Liver (tissue), 9 donors: ENCODE results near the gene RASSF1. TPM values are rescaled to one million over a fixed set of nuclear protein-coding genes. Genes with fewer than 3 reads are reported as not detected.

ENCODE experiments used
- DNase-seq: peaks from one replicate; pipeline ENCODE4 v3.0.0-alpha.2; 2017; ENCODE audit warnings: low spot score
- H3K27ac ChIP-seq, 2 donors: one replicate each; pipeline ENCODE4 v1.7.0; 2013; ENCODE audit warnings: inconsistent platforms in 2 of 2, low read length in 2 of 2, control low read depth in 1 of 2, low read depth in 1 of 2, mild to moderate bottlenecking in 1 of 2
- H3K27me3 ChIP-seq, 4 donors: one replicate each; pipeline versions ENCODE4 v1.6.1 to v1.7.0; 2013; ENCODE audit warnings: low read length in 3 of 4, inconsistent platforms in 1 of 4, mild to moderate bottlenecking in 1 of 4, moderate library complexity in 1 of 4; ENCODE audit not compliant: control insufficient read depth in 4 of 4, insufficient read depth in 4 of 4
- H3K36me3 ChIP-seq, 4 donors: one replicate each; pipeline versions ENCODE4 v1.6.1 to v1.7.0; 2013; ENCODE audit warnings: low read length in 3 of 4, mild to moderate bottlenecking in 3 of 4, low read depth in 1 of 4, moderate library complexity in 1 of 4; ENCODE audit not compliant: control insufficient read depth in 4 of 4, insufficient read depth in 3 of 4
- H3K4me1 ChIP-seq, 4 donors: one replicate each; pipeline versions ENCODE4 v1.6.1 to v1.7.0; 2013; ENCODE audit warnings: low read length in 3 of 4, mild to moderate bottlenecking in 3 of 4, moderate library complexity in 1 of 4; ENCODE audit not compliant: control insufficient read depth in 4 of 4, insufficient read depth in 4 of 4
- H3K4me3 ChIP-seq, 3 donors: one replicate each; pipeline versions ENCODE4 v1.6.1 to v1.7.0; 2013; ENCODE audit warnings: low read length in 3 of 3, control low read depth in 1 of 3, low read depth in 1 of 3, mild to moderate bottlenecking in 1 of 3
- H3K9ac ChIP-seq, 2 donors: one replicate each; pipeline ENCODE4 v1.7.0; 2013; ENCODE audit warnings: low read length in 2 of 2, mild to moderate bottlenecking in 2 of 2, moderate library complexity in 2 of 2, control low read depth in 1 of 2, low read depth in 1 of 2
- H3K9me3 ChIP-seq, 4 donors: one replicate each; pipeline versions ENCODE4 v1.6.1 to v1.7.0; 2013; ENCODE audit warnings: low read length in 3 of 4; ENCODE audit not compliant: control insufficient read depth in 4 of 4
- EGR1 ChIP-seq, 2 donors: IDR thresholded peaks; 2 replicates each; pipeline ENCODE4 v1.6.1; 2016 to 2018; ENCODE audit warnings: antibody characterized with exemption in 2 of 2, low read depth in 2 of 2
- FOXA1 ChIP-seq: IDR thresholded peaks from 2 replicates; pipeline ENCODE4 v1.6.1; 2016; ENCODE audit warnings: antibody characterized with exemption
- FOXA2 ChIP-seq: IDR thresholded peaks from 2 replicates; pipeline ENCODE4 v1.6.1; 2016; ENCODE audit warnings: antibody characterized with exemption
- GABPA ChIP-seq, 2 donors: IDR thresholded peaks in 1 of 2; conservative IDR thresholded peaks in 1 of 2; 2 replicates each; pipeline ENCODE4 v1.6.1; 2016; ENCODE audit warnings: antibody characterized with exemption in 2 of 2, mild to moderate bottlenecking in 1 of 2, moderate library complexity in 1 of 2
- HNF4A ChIP-seq, 2 donors: conservative IDR thresholded peaks; 2 replicates each; pipeline ENCODE4 v1.6.1; 2016; ENCODE audit warnings: antibody characterized with exemption in 2 of 2, mild to moderate bottlenecking in 2 of 2
- HNF4G ChIP-seq: IDR thresholded peaks from 2 replicates; pipeline ENCODE4 v1.6.1; 2016; ENCODE audit warnings: antibody characterized with exemption
- JUND ChIP-seq, 2 donors: IDR thresholded peaks; 2 replicates each; pipeline ENCODE4 v1.6.1; 2016; ENCODE audit warnings: antibody characterized with exemption in 2 of 2
- NR2F2 ChIP-seq: IDR thresholded peaks from 2 replicates; pipeline ENCODE4 v1.6.1; 2016; ENCODE audit warnings: antibody characterized with exemption
- RAD21 ChIP-seq, 2 donors: IDR thresholded peaks; 2 replicates each; pipeline ENCODE4 v1.6.1; 2016; ENCODE audit warnings: antibody characterized with exemption in 2 of 2, mild to moderate bottlenecking in 2 of 2
- RXRA ChIP-seq, 2 donors: IDR thresholded peaks; 2 replicates each; pipeline ENCODE4 v1.6.1; 2017 to 2018; ENCODE audit warnings: antibody characterized with exemption in 2 of 2, mild to moderate bottlenecking in 1 of 2
- SP1 ChIP-seq: IDR thresholded peaks from 2 replicates; pipeline ENCODE4 v1.6.1; 2018; ENCODE audit warnings: antibody characterized with exemption, mild to moderate bottlenecking
- TAF1 ChIP-seq: conservative IDR thresholded peaks from 2 replicates; pipeline ENCODE4 v1.6.1; 2016; ENCODE audit warnings: antibody characterized with exemption, mild to moderate bottlenecking
- YY1 ChIP-seq: IDR thresholded peaks from 2 replicates; pipeline ENCODE4 v1.6.1; 2016; ENCODE audit warnings: antibody characterized with exemption, mild to moderate bottlenecking
- WGBS: extraction: QIAGEN DNeasy Blood & Tissue Kit; methylation state at CpG from one replicate; pipeline ENCODE4 v1.1.7; 2013; 5-methylcytosine and 5-hydroxymethylcytosine counted together
- polyA plus RNA-seq, 2 donors: library from polyadenylated mRNA; stranded (reverse) in 1 of 2; unstranded in 1 of 2; fragments of 200-250 nt in 1 of 2; fragments of >200 nt in 1 of 2; fragmentation: Nextera tagmentation in 1 of 2; extraction: Ambion mirVana in 1 of 2; gene quantifications; one replicate each; pipeline versions ENCODE4 v1.2.1 to v1.2.3, GENCODE V29; 2013 to 2015
- total RNA-seq, 2 donors: library from RNA; depleted of rRNA; stranded (reverse); fragments of >200 nt; gene quantifications; one replicate each; pipeline ENCODE4 v1.2.3, GENCODE V29; 2014
- TF ChIP-seq, protein P1 (sequence below): IDR thresholded peaks from 2 replicates; pipeline ENCODE4 v1.6.1; 2016; ENCODE audit warnings: antibody characterized with exemption
- TF ChIP-seq, protein P2 (sequence below): IDR thresholded peaks from 2 replicates; pipeline ENCODE4 v1.6.1; 2016; ENCODE audit warnings: antibody characterized with exemption, mild to moderate bottlenecking
- TF ChIP-seq, protein P3 (sequence below): IDR thresholded peaks from 2 replicates; pipeline ENCODE4 v1.6.1; 2016; ENCODE audit warnings: antibody characterized with exemption
- TF ChIP-seq, protein P4 (sequence below): IDR thresholded peaks from 2 replicates; pipeline ENCODE4 v1.6.1; 2016; ENCODE audit warnings: antibody characterized with exemption
- TF ChIP-seq, protein P5 (sequence below): fragments of 150-350 bp; IDR thresholded peaks from 2 replicates; pipeline ENCODE4 v1.5.1; 2017; ENCODE audit warnings: improper control_type of control experiment, low read depth, low read length; ENCODE audit not compliant: missing input control
- donor health status: healthy.
- donor health status: healthy.
- donor health status: healthy.
- donor health status: healthy.
- donor health status: healthy.

RASSF1 gene
- total and polyA plus RNA-seq, 4 donors, result 6.5 to 13.2 (median 11.2) TPM

DNA sequence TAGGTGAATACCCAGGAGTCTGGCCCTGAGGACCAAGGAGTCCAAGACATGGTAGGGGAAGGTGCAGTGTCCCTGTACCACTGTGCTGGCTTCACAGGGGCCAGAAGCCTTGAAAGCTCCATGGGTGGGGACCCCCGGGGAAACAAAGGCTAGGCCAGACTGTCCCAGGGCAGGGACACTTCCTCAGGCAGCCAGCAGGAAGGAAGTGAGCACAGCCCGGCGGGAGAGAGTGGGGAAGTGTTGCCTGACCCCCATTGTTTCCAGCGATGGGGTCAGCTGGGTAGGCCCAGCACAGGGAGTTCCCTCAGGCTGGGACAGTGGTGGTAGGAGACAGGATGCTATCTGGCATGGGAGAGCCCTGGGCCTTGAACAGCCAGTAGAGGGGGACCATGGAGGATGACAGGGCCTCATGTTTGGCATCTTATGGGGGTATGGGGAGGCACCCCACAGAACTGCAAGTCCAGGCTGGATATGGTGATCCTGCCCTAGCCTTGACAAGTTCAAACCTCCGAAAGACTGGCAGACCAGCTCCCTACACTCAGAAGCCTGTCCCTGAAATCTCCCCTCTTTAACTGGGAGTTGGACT, 16.9 kb downstream of the RASSF1 start:
- 66% methylated on average over 5 of the region's 5 CpGs for WGBS
- Histone ChIP-seq H3K36me3 (peaks cover 0 to 4% (median 2%) of the 10 kb centered on the region in 4 donors), H3K4me3 (no peak overlapping the region), H3K27me3 (no peaks in the 10 kb centered on the region), H3K27ac (peak overlapping the region; percentile 98 to 99), H3K4me1 (peaks cover 14 to 81% (median 62%) of the 10 kb centered on the region in 4 donors), H3K9me3 (no peaks in the 10 kb centered on the region), H3K9ac (peak overlapping the region in 1 of 2 donors; percentile 4)
- no peak for TF ChIP-seq FOXA1
- TF ChIP-seq, protein P1, sequence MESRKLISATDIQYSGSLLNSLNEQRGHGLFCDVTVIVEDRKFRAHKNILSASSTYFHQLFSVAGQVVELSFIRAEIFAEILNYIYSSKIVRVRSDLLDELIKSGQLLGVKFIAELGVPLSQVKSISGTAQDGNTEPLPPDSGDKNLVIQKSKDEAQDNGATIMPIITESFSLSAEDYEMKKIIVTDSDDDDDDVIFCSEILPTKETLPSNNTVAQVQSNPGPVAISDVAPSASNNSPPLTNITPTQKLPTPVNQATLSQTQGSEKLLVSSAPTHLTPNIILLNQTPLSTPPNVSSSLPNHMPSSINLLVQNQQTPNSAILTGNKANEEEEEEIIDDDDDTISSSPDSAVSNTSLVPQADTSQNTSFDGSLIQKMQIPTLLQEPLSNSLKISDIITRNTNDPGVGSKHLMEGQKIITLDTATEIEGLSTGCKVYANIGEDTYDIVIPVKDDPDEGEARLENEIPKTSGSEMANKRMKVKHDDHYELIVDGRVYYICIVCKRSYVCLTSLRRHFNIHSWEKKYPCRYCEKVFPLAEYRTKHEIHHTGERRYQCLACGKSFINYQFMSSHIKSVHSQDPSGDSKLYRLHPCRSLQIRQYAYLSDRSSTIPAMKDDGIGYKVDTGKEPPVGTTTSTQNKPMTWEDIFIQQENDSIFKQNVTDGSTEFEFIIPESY, result no peak
- no peak for TF ChIP-seq TAF1
- TF ChIP-seq RXRA (IDR thresholded peaks at IDR 0.05), result no peak
- TF ChIP-seq NR2F2, result peak; percentile 98
- peak in 1 of 2 donors; percentile 43 for TF ChIP-seq EGR1 (IDR thresholded peaks at IDR 0.05; ENCODE audit: low read depth in 2 of 2)
- TF ChIP-seq RAD21 (IDR thresholded peaks at IDR 0.05), result no peak
- no peak for TF ChIP-seq JUND (IDR thresholded peaks at IDR 0.05)
- TF ChIP-seq HNF4A (conservative IDR thresholded peaks at IDR 0.05), result no peak
- TF ChIP-seq HNF4G, result no peak
- TF ChIP-seq, protein P2, sequence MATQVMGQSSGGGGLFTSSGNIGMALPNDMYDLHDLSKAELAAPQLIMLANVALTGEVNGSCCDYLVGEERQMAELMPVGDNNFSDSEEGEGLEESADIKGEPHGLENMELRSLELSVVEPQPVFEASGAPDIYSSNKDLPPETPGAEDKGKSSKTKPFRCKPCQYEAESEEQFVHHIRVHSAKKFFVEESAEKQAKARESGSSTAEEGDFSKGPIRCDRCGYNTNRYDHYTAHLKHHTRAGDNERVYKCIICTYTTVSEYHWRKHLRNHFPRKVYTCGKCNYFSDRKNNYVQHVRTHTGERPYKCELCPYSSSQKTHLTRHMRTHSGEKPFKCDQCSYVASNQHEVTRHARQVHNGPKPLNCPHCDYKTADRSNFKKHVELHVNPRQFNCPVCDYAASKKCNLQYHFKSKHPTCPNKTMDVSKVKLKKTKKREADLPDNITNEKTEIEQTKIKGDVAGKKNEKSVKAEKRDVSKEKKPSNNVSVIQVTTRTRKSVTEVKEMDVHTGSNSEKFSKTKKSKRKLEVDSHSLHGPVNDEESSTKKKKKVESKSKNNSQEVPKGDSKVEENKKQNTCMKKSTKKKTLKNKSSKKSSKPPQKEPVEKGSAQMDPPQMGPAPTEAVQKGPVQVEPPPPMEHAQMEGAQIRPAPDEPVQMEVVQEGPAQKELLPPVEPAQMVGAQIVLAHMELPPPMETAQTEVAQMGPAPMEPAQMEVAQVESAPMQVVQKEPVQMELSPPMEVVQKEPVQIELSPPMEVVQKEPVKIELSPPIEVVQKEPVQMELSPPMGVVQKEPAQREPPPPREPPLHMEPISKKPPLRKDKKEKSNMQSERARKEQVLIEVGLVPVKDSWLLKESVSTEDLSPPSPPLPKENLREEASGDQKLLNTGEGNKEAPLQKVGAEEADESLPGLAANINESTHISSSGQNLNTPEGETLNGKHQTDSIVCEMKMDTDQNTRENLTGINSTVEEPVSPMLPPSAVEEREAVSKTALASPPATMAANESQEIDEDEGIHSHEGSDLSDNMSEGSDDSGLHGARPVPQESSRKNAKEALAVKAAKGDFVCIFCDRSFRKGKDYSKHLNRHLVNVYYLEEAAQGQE, result no peak
- TF ChIP-seq, protein P3, sequence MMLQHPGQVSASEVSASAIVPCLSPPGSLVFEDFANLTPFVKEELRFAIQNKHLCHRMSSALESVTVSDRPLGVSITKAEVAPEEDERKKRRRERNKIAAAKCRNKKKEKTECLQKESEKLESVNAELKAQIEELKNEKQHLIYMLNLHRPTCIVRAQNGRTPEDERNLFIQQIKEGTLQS, result no peak
- TF ChIP-seq, protein P4, sequence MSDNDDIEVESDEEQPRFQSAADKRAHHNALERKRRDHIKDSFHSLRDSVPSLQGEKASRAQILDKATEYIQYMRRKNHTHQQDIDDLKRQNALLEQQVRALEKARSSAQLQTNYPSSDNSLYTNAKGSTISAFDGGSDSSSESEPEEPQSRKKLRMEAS, result peak; percentile 77
- TF ChIP-seq, protein P5, sequence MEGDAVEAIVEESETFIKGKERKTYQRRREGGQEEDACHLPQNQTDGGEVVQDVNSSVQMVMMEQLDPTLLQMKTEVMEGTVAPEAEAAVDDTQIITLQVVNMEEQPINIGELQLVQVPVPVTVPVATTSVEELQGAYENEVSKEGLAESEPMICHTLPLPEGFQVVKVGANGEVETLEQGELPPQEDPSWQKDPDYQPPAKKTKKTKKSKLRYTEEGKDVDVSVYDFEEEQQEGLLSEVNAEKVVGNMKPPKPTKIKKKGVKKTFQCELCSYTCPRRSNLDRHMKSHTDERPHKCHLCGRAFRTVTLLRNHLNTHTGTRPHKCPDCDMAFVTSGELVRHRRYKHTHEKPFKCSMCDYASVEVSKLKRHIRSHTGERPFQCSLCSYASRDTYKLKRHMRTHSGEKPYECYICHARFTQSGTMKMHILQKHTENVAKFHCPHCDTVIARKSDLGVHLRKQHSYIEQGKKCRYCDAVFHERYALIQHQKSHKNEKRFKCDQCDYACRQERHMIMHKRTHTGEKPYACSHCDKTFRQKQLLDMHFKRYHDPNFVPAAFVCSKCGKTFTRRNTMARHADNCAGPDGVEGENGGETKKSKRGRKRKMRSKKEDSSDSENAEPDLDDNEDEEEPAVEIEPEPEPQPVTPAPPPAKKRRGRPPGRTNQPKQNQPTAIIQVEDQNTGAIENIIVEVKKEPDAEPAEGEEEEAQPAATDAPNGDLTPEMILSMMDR, result peak; percentile 10
- peak in 1 of 2 donors; percentile 25 for TF ChIP-seq GABPA (IDR thresholded peaks at IDR 0.05 in 1 of 2, conservative IDR thresholded peaks at IDR 0.05 in 1 of 2)
- TF ChIP-seq FOXA2, result no peak
- TF ChIP-seq YY1, result no peak
- TF ChIP-seq SP1, result no peak
- DNase-seq, result no peak
